HepG2 (cell line): Measurements from ENCODE around the gene SNRPD2. TPM values are rescaled to one million over a fixed set of nuclear protein-coding genes. Genes with fewer than 3 reads are reported as not detected.
A peak's percentile ranks its signal among the peaks of the same experiment; 100 is the strongest.

Experiments used
- ARNTL ChIP-seq: sonication (generic); formaldehyde crosslinking; IDR thresholded peaks from 2 replicates; pipeline ENCODE4 v1.4.0; 2020; ENCODE audit warnings: mild to moderate bottlenecking, missing genetic modification reagents
- ERF ChIP-seq: IDR thresholded peaks from 2 replicates; pipeline ENCODE4 v1.6.1; 2018; ENCODE audit warnings: missing biosample characterization, missing genetic modification reagents
- FOXA3 ChIP-seq: IDR thresholded peaks from 2 replicates; pipeline ENCODE4 v1.6.1; 2016; ENCODE audit warnings: missing genetic modification reagents, missing compliant biosample characterization
- FOXC1 ChIP-seq: sonication (generic); formaldehyde crosslinking; IDR thresholded peaks from 2 replicates; pipeline ENCODE4 v1.8.0; 2022; ENCODE audit warnings: mild to moderate bottlenecking, missing genetic modification reagents, borderline replicate concordance
- FOXJ3 ChIP-seq: sonication (generic); formaldehyde crosslinking; IDR thresholded peaks from 2 replicates; pipeline ENCODE4 v1.4.0; 2020; ENCODE audit warnings: missing genetic modification reagents, mild to moderate bottlenecking, borderline replicate concordance
- FOXO4 ChIP-seq: sonication (generic); formaldehyde crosslinking; conservative IDR thresholded peaks from 2 replicates; pipeline ENCODE4 v1.8.1; 2023; ENCODE audit warnings: missing genetic modification reagents
- IKZF4 ChIP-seq: sonication (generic); formaldehyde crosslinking; IDR thresholded peaks from 2 replicates; pipeline ENCODE4 v1.5.1; 2020; ENCODE audit warnings: borderline replicate concordance, mild to moderate bottlenecking, low read depth, missing genetic modification reagents; ENCODE audit errors: not compliant biosample characterization
- MAX ChIP-seq: IDR thresholded peaks from 2 replicates; pipeline ENCODE4 v1.6.1; 2012; ENCODE audit warnings: inconsistent platforms
- MAZ ChIP-seq, 2 experiments: sonication (generic) in 1 of 2; formaldehyde crosslinking in 1 of 2; IDR thresholded peaks; 2 replicates each; pipeline versions ENCODE4 v1.5.0 to v1.6.1; 2012 to 2020; ENCODE audit warnings: low read depth in 2 of 2, mild to moderate bottlenecking in 2 of 2, borderline replicate concordance in 1 of 2, improper control_type of control experiment in 1 of 2, low read length in 1 of 2, missing genetic modification reagents in 1 of 2, moderate library complexity in 1 of 2
- MTA1 ChIP-seq: sonication (generic); formaldehyde crosslinking; IDR thresholded peaks from 2 replicates; pipeline ENCODE4 v1.4.0; 2020; ENCODE audit warnings: missing genetic modification reagents, mild to moderate bottlenecking, borderline replicate concordance
- MYC ChIP-seq: sonication (generic); formaldehyde crosslinking; IDR thresholded peaks from 2 replicates; pipeline ENCODE4 v1.9.0; 2021; ENCODE audit warnings: missing genetic modification reagents, borderline replicate concordance
- REL ChIP-seq: sonication (generic); formaldehyde crosslinking; conservative IDR thresholded peaks from 2 replicates; pipeline ENCODE4 v1.8.0; 2022; ENCODE audit warnings: mild to moderate bottlenecking, missing genetic modification reagents, moderate library complexity
- SP4 ChIP-seq: sonication (generic); formaldehyde crosslinking; IDR thresholded peaks from 2 replicates; pipeline ENCODE4 v1.8.1; 2023; ENCODE audit warnings: mild to moderate bottlenecking, missing genetic modification reagents
- SP5 ChIP-seq: IDR thresholded peaks from 2 replicates; pipeline ENCODE4 v1.6.1; 2016; ENCODE audit warnings: low read depth, borderline replicate concordance
- TAF1 ChIP-seq: sonication (generic); formaldehyde crosslinking; IDR thresholded peaks from 2 replicates; pipeline ENCODE4 v1.4.0; 2020; ENCODE audit warnings: missing genetic modification reagents
- TBL1XR1 ChIP-seq: fragments of 150-350 bp; IDR thresholded peaks from 2 replicates; pipeline ENCODE4 v1.6.1; 2014; ENCODE audit warnings: borderline replicate concordance, low read length; ENCODE audit not compliant: partially characterized antibody
- THAP11 ChIP-seq: IDR thresholded peaks from 2 replicates; pipeline ENCODE4 v1.6.1; 2016; ENCODE audit warnings: missing biosample characterization, missing genetic modification reagents
- YY1 ChIP-seq: IDR thresholded peaks from 2 replicates; pipeline ENCODE4 v1.6.1; 2011; ENCODE audit warnings: low read length, low read depth, moderate library complexity, mild to moderate bottlenecking; ENCODE audit not compliant: insufficient read depth, insufficient replicate concordance
- ZNF124 ChIP-seq: sonication (generic); formaldehyde crosslinking; IDR thresholded peaks from 2 replicates; pipeline ENCODE4 v1.4.0; 2020; ENCODE audit warnings: missing genetic modification reagents
- ZNF264 ChIP-seq: sonication (generic); formaldehyde crosslinking; IDR thresholded peaks from 2 replicates; pipeline ENCODE4 v1.4.0; 2020; ENCODE audit warnings: missing genetic modification reagents
- ZNF350 ChIP-seq: sonication (generic); formaldehyde crosslinking; IDR thresholded peaks from 2 replicates; pipeline ENCODE4 v1.4.0; 2020; ENCODE audit warnings: mild to moderate bottlenecking, low read depth, missing genetic modification reagents, borderline replicate concordance
- ZNF510 ChIP-seq: sonication (generic); formaldehyde crosslinking; IDR thresholded peaks from 2 replicates; pipeline ENCODE4 v1.4.0; 2020; ENCODE audit warnings: low read depth, mild to moderate bottlenecking, missing genetic modification reagents
- ZNF670 ChIP-seq: sonication (generic); formaldehyde crosslinking; IDR thresholded peaks from 2 replicates; pipeline ENCODE4 v1.8.0; 2022; ENCODE audit warnings: mild to moderate bottlenecking, missing genetic modification reagents, borderline replicate concordance
- ZNF710 ChIP-seq: sonication (generic); formaldehyde crosslinking; IDR thresholded peaks from 2 replicates; pipeline ENCODE4 v1.5.0; 2020; ENCODE audit warnings: mild to moderate bottlenecking, missing genetic modification reagents, borderline replicate concordance
- ZNF792 ChIP-seq: IDR thresholded peaks from 2 replicates; pipeline ENCODE4 v1.6.1; 2016
- polyA plus RNA-seq, 8 experiments: library from polyadenylated mRNA; depleted of rRNA in 3 of 8; stranded (reverse) in 7 of 8; unstranded in 1 of 8; fragments of >200 nt; fragmentation: Illumina TruSeq in 4 of 8; extraction: Trizol in 4 of 8; gene quantifications; 2 replicates each; pipeline versions ENCODE4 v1.2.1 to v1.2.3, GENCODE V29; 2011 to 2016; ENCODE audit warnings: low read depth in 4 of 8, missing spikeins in 1 of 8, mixed read lengths in 1 of 8; ENCODE audit not compliant: insufficient read depth in 1 of 8
- total RNA-seq, 5 experiments: library from RNA; depleted of rRNA; stranded (reverse); fragments of >200 nt; fragmentation: Illumina TruSeq; extraction: Trizol; gene quantifications; 2 replicates each; pipeline ENCODE4 v1.2.3, GENCODE V29; 2016; ENCODE audit warnings: low read depth in 1 of 5

SNRPD2 gene
- total and polyA plus RNA-seq, 2 of the 13 experiments (the other 11 are each of a cell fraction or from before 2014, with no cell fraction given), result 299 to 485 TPM

- 0 out of 2 replicates have a peak, but pooled peaks have one; percentile 82 for TF ChIP-seq FOXO4 (CRISPR knock-in tag)
- peak; percentile 97 for TF ChIP-seq THAP11 (CRISPR knock-in tag)
- TF ChIP-seq MAZ (IDR thresholded peaks at IDR 0.05; ENCODE audit: borderline replicate concordance, low read depth, low read length), result peak; percentile 87; the same call in 1 of the 2 replicates
- TF ChIP-seq MAZ (CRISPR knock-in tag; IDR thresholded peaks at IDR 0.05; ENCODE audit: low read depth), result no peak
- peak; percentile 41; the same call in 1 of the 2 replicates for TF ChIP-seq TAF1 (CRISPR knock-in tag)
- peak; percentile 41 for TF ChIP-seq SP4 (CRISPR knock-in tag)
- TF ChIP-seq MAX, result peak; percentile 52; the same call in 1 of the 2 replicates
- no peak for TF ChIP-seq ZNF670
- TF ChIP-seq ERF (CRISPR knock-in tag), result 0 out of 2 replicates have a peak, but pooled peaks have one; percentile 52
- TF ChIP-seq ARNTL (CRISPR knock-in tag), result peak; percentile 72
- TF ChIP-seq TBL1XR1, result no peak
- TF ChIP-seq FOXC1 (CRISPR knock-in tag), result 0 out of 2 replicates have a peak, but pooled peaks have one; percentile 49
- TF ChIP-seq ZNF350, result peak; percentile 64; the same call in 1 of the 2 replicates
- TF ChIP-seq FOXA3 (CRISPR knock-in tag), result peak; percentile 41; the same call in 1 of the 2 replicates
- no peak for TF ChIP-seq FOXJ3
- TF ChIP-seq ZNF264 (CRISPR knock-in tag), result 0 out of 2 replicates have a peak, but pooled peaks have one; percentile 29
- no peak for TF ChIP-seq IKZF4 (CRISPR knock-in tag)
- peak; percentile 32; the same call in 1 of the 2 replicates for TF ChIP-seq ZNF124
- 0 out of 2 replicates have a peak, but pooled peaks have one; percentile 48 for TF ChIP-seq REL
- TF ChIP-seq MYC (CRISPR knock-in tag), result peak; percentile 63; the same call in 1 of the 2 replicates
- 0 out of 2 replicates have a peak, but pooled peaks have one; percentile 46 for TF ChIP-seq ZNF792 (CRISPR knock-in tag)
- TF ChIP-seq ZNF510 (CRISPR knock-in tag), result peak; percentile 63; the same call in 1 of the 2 replicates
- peak; percentile 58; the same call in 1 of the 2 replicates for TF ChIP-seq MTA1 (CRISPR knock-in tag)
- TF ChIP-seq YY1, result peak; percentile 91
- no peak; the same call in 1 of the 2 replicates for TF ChIP-seq ZNF710 (CRISPR knock-in tag)
- TF ChIP-seq SP5, result peak; percentile 22; the same call in 1 of the 2 replicates
Measured at GRCh38 chr19:45730368-45731288, 38.9 kb upstream of the SNRPD2 start, which contains the start of gene FBXO46 (continued).
